GM19455 (cell line): ENCODE data around the gene KY.

ENCODE experiments used
- ATAC-seq: cut with Tn5 transposase; IDR thresholded peaks from one replicate; pipeline ENCODE4 v1.9.1; 2021; ENCODE audit not compliant: unreplicated experiment

KY gene

DNA sequence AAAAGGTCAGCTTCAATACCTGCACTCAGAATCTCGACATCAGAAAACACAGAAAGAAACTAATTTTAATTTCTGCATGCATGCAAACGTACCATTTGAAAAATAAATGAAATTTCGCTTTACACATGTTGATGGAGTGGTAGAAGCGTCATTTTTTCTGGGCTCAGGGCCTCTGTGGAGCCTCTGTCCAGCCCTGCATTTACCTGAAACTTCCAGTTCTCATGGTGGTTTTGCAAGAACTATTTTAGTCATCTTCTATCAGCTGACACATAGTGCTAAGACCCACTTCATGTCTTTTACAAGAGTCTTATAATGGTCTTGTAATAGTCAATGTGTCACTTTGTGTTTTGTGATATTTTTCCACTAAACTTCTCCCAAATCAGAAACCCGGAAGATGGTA, 5.3 kb downstream of the KY start:
- ATAC-seq: no peak

DNA sequence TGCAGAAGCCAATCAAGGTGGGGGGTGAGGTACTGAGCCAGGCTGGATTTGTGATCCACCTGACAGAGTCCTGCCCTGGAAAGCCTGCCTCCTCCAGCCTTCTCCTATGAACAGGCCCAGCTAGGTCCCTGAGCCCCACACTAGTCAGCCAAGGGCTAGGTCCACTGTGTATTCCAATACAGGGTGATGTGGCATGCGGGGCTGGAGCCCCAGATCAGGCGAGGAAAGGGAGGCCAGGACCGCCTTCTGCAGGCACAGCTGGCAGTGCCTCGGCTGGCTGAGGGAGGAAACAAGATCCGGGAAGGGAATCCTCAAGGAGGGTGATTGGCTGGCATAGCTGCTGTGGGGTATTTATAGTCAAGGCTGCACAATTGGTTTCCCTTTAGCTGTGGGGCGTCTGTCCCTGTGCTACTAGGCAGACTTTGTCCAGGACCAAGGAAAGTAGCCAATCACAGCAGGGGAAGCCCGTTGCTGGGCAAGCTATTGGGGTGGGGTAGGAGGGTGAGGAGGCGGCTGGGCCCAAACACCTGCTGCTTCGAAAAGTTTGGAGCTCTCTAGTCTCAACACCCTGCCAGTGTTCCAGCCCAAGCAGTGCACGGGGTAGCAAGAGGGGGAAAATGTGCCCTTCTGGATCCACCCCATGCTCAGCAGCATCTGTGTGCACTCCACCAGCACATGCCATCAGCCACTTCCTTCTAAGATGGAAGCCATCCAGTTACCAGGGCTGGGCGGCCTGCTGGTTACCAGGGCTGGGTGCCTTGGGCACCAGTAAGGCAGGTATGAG, 5.9 kb downstream of the KY start:
- no peak for ATAC-seq

DNA sequence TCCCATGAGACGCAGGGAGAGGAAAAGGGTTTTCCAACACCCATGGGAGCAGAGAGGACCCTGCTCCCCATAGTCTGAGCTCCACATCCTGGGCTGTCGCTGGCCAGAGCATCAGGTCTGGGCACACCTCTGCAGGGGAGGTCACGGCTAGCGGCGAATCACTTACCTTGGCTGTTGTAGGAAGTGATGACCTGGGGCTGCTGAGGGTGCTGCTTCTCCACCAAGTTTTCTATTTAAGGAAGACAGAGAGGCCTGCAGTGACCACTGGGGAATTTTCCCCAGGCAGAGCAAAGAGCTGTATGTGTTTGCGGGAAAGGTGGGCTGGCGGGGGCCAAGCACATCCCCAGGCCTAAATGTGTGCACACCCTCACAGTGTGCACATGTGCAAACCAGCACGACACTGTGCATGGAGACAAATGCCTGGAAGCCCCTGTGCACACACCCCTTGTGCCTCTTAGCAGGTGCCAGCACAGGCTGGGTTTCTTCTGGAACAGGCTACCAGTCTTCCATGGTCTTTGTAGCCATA, 7.6 kb downstream of the KY start:
- ATAC-seq: no peak

DNA sequence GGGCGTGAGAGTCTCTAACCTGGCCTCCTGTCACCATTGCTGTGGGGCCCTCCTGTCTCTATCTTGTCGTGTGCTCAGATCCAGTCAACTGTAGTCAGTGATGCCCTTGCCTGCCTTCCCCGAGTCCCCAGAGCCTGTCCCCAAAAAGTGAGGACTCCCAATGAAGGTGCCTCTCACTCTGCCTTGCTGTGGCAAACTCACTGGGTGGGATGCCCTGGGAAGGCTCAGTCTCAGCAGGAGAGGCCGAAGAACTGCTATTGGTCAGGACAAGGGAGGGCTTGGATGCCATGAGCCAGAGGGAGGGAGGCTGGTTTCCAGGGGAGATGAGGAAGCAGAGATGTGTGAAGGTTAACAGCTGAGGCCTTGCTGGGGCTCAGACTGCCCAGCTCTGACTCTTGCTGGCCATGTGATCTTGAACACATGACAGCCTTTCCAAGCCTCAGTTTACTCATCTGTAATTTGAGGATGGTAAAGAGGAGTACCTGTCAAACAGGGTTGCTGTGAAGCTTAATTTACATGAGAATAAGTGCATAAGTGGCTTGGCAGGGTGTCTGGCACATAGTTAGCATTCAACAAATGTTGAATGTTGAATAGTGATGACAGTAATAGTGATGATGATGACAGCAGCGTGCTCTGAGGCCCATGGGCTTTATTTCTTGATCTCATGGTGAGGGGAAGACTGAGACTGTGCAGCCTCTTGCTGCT, 8.2 kb downstream of the KY start:
- no peak for ATAC-seq

DNA sequence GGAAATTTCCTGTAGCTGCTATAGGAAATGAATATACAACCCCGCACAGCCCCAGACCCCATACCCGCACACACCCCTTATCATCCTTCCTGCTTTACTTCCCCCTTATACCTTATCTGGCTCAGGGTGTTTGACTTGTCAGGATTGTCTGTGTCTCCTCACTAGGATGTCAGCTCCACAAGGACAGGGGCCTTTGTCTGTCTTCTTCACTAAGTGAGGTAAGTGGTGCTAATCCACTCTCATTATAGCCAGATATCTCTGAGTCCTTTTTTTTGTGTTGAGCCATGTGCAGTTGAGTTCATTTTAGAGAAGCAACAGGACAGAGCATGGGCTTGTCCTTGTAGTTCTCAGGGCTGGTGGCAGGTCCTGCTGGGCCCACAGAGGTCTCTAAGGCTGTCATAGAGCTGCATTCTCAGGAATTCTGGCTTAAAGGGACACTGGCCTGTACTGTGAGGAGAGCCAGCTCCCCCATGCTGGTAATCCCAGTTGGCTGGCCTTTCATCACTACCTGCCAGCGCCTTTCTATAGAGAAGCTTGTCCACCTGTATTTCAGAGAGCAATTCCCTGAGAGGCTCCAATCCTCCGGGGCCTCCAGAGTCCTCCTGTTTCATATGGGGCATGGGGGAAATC, 9.0 kb downstream of the KY start:
- no peak for ATAC-seq

DNA sequence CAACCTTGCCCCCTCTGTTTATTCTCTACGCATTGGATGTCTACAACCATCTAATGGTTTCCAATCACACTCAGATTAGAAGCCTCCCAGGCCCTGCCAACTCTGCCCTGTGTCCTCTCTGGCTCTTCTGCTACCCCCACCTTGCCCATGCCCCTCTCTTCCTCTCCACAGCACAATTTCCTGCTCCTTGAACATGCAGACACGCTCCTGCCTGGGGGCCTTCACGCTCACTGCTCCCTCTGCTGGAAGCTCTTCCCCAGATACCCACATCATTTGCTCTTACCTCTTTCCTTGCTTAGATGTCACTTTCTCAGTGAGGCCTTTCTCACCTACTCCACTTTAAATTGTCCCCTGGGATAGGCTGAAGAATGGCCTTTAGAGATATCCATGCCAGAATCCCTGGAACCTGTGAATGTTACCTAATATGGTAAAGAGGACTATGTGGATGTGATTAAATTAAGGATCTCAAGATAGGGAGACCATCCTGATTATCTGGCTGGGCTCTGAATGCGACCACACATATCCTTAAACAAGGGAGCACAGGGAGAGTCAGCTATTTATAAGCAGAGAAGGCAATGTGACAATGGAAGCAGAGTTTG, 9.9 kb downstream of the KY start:
- ATAC-seq: no peak

DNA sequence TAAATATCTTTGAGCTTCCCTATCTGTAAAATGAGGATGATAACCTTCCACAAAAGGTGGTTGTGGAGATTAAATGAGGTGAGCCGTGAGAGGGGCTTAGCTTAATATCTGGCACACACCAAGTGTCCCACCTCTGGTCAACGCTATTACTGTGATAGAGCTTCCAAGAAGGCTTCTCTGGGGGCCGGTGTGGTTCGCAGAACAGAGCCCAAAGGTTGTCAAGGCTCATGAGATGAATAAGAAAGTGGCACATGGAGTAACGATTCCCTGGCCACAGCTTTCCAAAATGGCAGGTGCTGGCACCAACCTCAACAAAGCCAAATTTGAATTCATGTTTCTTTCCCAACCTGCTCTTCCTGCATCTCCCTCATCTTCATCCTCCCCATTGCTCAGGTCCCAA, 10.4 kb downstream of the KY start:
- ATAC-seq: no peak

DNA sequence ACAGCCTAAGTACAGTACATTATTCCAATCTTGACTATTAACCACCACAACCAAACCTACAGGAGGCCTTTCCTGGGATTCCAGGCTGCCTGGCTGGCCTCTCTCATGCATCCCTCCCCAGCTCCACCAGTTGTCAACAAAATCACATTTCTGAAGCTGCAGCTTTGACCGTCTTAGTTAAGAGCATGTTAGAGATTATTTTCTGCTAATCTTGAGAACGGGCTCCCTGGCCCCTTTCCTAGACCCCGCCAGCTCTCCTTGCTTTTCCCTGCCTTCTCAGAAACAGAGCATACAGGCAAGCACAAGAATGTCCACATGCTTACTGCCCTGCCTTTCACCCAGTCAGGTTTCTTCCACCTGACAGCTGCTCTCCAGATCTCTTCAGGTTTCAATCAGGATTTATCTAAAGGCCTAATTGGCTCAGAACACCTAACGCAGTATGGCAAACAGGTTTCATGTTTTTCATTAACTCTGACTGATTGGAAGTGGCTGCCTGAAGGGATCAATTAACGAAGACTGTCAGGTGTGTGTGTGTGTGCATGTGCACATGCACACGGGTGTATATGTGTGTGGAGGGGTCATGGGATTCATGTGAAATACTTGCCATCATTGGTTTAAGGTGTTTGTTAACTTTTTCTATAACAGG, 12.3 kb downstream of the KY start:
- no peak for ATAC-seq

DNA sequence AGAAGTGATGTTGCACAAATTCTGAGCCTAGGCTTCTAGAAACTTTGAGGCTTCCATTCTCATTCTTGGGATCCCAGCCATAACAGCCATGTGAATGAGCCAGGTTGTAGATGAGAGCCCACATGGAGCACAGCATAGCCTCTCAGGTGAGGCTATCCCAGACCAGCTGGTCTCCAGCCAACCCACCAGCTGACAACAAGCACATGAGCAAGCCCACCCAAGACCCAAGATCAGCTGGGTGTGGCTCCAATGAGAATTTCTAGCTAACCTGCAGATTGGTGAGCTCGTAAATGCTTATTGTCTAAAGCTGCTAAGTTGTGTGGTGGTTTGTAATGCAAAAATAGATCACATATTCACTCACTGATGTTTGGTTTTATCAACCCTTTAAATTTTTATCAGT, 14.4 kb downstream of the KY start:
- ATAC-seq: no peak

DNA sequence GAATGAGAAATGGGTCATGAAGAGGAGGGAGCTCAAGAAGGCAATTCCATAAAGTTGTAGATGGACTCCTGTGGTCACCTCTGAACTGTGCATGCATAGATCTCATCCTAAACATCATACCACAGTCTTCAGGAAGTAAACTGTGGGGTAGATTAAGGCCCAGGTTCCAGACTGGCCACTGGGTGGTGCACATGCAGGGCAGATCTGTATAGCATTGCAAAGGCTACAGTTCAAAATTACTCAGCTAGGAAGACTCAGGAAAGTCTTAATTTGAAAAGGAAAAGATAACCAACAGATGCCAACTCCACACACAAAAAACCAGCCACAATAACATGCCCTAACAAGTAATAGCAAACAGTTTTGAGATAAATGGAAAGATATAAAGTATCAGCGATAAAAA, 20.3 kb downstream of the KY start:
- ATAC-seq: no peak

DNA sequence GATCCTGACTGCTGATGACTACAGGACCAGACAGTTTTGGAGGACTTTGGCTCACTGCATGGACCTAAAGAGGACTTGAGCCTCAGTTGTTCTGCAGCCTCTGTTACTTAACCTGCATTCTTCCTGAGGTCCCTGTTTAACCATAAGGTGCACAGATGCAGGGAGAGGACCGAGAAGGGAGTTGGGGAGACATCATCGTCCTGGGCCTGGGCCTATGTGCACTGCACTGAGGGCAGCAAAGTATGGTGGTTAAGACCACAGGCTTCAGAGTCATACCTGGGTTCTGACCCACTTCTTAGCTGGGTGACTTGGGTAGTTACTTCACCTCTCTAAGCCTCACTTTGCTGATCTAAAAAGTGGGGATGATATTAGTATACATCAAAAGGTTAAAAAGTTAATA, 21.9 kb downstream of the KY start:
- no peak for ATAC-seq

DNA sequence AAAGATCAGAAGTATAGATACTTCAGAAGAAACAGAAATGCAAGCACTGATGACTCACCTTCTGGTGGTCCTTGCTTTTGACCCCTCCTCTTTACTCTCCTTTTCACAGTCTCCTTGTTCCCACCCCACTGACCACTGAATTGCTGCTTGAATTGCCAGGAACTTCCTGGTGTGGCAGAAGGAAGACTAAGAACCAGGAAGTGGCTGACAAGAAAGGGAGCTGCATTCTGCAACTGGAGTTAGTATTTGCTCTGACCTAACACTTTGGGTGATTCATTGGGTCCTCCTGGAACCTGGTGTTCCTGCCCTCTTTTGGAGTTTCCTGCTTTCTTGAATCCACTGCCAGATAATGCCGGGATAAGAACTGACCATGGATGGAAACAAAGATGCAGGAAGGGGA, 23.0 kb downstream of the KY start:
- no peak for ATAC-seq

DNA sequence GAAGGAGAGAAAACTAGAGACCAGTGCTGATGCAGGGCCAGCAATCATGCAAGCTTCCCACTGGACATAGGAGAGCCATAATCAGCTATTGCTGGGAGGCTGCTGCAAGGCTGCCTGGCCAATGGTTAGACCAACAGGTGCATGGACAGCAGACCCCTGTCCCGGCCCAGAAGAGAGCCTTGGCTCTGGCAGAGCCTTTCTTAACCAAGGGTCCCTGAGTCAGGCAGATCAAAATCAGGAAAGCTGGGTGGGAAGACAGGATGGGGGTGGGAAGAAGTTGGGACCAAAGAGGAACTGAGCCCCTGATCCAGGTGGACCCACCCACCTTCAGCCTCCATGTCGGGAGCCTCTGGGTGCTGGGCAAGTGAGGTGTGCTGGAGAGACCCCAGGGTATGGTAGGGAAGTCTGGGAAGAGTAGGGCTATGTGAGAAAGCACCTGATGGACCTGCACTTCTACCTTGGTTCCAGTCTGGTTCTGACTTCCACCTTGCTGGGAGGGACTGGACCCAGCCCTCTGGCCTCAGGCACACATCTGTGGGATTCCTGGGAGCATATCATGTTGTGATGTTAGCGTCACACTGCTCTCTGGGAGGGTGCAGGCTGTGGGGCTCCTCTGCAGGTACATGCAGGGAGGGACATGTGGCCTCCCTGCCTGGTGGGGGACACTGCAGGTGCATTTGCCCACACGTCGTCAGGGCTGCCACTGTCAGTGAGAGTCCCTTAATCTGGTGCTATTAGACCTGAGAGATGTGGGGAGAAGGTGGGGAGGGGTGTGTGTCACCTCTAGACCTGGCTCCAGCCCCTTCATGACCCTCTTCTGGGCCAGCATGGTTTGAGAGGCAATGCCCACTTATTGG, 24.7 kb downstream of the KY start:
- ATAC-seq: no peak

DNA sequence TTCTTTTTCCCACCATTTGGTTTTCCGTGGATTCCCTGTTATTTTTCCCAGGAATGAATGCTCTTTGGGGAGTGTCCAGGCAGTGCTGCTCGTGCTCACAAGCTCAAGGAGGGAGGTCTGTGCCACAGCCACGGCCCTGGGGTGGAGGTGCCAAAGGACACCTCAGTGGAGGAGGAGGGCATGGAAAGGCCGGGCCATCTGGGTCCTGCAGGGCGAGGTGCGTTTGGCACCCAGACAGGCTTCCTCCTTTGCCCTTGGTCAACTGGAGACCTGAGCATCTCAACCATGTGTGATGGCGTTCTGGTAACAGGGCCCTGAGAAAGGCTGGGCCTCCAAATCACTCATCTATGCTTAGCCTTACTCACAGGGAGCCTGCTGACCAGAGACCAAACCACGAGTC, 25.4 kb downstream of the KY start:
- ATAC-seq: no peak

DNA sequence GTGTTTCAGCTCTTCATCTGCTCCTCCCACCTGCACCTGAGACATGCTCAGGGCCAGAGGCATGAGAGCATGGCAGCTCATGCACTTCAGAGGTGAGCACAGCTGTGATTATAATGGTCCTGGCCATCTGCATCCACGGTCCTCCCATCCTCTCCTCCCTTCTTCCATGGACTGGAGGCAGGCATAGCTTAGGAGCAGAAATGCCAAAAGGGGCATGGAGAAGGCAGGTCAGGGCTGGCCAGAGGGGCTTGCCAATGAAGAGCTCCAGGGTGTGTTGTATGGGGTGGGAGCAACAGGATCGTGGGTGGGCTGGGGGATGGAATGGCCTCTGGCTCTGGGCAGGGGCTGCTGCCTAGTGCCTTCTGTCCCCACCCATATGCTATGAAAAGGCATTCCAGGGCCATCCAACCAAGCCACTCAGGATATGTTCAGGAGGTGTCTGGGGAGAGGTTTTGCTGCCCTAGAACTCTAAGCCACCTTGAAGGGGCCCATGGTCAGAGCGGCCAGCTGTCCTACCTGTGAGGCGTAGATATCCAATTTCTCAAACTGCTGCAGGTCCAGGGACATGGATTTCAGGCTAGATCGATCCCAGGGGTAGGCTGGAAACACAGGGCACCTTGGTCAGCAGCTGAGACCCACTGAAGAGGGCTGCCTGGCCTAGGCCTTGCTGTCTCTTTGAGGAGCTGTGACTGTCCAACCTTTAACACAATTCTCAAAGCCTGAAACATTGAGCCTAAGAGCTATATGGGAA, 26.1 kb downstream of the KY start:
- no peak for ATAC-seq

DNA sequence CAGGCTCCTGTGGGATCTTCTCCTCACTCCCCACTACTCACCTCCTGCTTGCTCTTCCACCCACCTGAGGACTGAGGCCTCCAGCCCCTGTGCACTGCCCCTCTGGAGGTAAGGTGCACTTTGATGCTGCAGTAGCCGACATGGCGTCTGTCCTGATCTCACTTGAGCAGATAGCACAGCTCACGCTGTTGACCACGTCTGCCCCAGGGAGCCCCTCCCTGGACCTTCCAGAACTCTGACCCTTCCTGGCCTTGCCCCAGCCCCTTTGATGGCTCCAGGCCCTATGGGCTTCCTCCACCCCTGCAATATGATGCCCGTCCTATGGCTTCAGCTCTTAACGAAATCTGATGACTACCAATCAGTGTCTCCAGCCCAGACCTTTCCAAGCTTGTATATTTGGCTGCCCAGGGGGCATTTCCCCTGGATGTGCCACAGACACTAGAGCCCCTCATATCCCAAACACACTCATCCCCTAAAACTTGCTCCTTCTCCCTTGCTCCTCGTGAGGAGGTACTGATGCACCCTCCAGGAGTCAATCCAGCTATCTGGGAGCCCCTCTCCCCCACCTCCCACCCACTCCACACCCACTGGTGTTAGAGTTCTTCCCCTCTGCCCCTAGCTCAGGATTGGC, 27.1 kb downstream of the KY start:
- ATAC-seq: no peak

DNA sequence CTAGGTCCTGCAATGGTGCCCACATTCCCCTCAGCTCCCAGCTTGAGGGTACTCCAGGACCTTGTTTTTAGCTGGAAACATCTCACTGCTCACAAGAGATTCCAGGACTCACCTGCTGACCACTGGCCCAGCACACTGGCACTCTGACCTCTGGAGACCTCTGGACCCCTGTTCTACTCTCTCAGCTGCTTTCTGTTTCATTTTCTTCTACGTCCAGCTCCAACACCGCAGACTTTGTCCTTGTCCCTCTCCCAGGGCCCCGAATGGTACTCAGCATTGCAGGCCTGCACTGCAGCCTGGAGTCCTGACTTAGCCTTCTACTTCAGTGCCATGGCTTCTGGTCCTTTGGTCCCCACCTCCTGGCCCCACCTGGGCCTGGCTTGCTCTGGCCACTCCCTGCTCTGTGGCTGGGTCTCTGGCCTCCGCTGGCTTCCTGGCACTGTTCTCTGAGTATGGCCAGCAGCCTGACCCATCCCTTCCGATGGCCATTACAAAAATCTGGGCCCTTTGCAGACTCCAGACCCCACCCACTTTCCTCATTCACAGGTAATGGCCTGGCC, 27.9 kb downstream of the KY start:
- no peak for ATAC-seq

DNA sequence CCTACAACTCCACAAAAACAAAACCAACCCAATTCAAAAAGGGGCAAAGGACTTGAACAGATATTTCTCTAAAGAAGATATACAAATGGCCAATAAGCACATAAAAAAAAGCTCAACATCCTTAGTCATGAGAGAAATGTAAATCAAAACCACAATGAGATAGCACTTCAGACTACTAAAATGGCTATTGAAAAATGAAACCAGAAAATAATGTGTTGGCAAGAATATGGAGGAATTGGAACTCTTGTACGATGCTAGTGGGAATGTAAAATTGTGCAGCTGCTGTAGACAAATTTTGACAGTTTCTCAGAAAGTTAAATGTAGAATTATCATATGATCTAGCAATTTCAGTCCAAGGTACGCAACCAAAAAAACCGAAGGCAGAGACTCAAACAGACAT, 29.0 kb downstream of the KY start:
- no peak for ATAC-seq
